ENCODE data around the gene ACOXL.

Gene ACOXL

GRCh38 chr2:111119822-111120252 is 387.5 kb downstream of the ACOXL start:
- DNase-seq: no peak

- peak; percentile 83 to 86 for DNase-seq
Observed at GRCh38 chr2:111120253-111121027, 388.1 kb downstream of the ACOXL start, which contains the start of gene BCL2L11. TSS of gene BCL2L11 (plus strand) at chr2:111120914. CDS start at chr2:111123746, 2,832 bp downstream.

GRCh38 chr2:111121028-111121827 is 388.9 kb downstream of the ACOXL start:
- peak; percentile 29 to 35 for DNase-seq

DNA sequence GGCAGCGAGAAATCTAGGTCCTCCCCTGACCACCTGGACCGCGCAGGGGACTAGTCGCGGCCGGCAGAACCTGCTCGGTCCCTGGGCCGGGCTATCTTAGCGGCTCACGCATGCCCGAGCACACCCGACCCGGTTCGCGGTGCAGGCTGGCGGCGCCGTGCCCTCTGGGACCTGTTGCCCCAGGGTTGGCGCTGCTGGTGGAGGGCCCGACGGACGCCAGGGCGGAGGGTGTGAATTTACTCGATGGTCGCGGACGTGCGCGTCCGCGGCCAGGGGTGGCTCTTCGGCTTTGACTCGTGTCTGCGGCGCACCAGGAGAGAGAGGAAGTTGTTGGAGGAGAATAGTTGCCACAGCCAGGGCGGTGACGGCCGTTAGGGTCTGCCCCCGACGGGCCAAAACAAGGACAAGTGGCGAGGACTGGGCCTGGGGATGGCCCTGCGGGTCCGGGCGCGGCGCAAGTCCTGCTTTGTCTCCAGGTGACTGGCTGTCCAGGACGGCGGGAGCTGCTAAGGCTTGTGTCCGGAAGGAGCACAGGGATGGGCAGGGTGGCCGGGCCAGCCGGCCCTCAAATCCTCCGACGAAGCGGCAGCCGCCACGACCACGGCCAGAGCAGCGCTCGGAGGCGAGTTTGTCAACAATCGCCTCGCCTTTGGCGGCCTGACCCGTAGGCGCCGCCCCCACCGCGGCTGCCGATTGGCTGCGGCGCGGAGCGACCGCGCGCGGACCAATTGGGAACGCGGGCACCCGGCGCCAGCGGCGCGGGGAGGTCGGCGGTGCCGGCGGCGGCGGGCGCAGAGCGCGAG is 389.7 kb downstream of the ACOXL start:
- DNase-seq: peak; percentile 60

DNA sequence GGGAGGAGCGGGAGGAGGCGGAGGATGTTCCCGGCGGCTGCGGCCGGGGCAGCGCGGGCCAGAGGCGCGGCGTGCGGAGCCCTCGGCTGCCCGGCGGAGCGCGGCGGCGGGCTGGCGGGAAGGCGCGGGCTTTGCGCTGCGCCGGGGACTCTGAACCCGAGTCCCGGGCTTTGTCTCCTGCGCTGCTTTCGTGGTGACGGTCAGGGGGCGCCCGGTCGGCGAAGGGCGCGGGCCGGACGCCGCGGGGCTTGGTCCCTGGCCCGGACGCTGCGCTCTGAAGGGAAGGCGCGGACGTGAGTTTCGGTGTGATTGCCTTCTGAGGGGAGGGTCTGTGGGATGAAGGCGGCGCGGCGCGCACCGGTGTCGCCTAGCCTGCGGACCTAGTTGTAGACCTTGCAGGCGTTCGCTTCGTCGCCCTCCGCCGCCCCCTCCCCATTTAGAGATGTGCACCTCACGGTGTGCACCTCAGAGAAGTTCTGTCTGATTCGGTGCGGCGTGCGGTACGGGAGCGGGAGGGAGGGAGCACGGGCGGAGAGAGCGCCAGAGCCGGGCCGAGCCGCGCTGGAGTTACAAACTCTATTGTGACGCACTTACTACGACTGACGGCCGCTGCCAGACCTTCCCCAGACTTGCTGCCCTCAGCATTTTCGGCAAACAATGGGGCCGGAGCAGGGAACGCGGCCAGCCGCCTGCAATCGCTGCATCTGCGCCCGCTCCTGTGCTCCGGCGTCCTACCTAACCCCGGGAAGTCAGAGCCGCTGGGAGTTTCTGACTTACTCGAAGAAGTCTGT is 390.5 kb downstream of the ACOXL start:
- DNase-seq: peak in 1 of 2 experiments; percentile 14

DNA sequence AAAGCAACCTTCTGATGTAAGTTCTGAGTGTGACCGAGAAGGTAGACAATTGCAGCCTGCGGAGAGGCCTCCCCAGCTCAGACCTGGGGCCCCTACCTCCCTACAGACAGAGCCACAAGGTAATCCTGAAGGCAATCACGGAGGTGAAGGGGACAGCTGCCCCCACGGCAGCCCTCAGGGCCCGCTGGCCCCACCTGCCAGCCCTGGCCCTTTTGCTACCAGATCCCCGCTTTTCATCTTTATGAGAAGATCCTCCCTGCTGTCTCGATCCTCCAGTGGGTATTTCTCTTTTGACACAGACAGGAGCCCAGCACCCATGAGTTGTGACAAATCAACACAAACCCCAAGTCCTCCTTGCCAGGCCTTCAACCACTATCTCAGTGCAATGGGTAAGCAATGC is 391.4 kb downstream of the ACOXL start:
- no peak for DNase-seq

DNA sequence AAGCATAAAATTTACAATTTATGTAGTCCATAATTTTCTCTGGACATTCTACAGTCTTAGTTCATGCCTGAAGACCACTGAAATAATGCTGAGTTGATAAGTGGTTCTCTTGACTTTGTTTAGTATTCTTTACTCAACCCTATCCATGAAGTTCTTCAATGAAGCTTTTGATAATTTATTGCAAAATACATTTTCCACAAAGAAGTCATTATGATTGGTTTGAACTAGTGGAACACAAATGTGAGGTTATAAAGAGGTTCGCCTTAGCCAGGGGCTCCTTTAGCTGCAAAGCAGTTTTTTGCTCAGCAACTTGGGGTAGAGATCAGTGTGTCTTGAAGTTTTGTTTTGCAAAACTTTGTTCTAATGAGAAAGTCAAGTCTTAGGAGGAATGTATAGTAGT is 394.2 kb downstream of the ACOXL start:
- no peak for DNase-seq

GRCh38 chr2:111127351-111127750 is 395.0 kb downstream of the ACOXL start:
- no peak for DNase-seq

GRCh38 chr2:111128096-111128495 is 395.7 kb downstream of the ACOXL start:
- DNase-seq: no peak

DNA sequence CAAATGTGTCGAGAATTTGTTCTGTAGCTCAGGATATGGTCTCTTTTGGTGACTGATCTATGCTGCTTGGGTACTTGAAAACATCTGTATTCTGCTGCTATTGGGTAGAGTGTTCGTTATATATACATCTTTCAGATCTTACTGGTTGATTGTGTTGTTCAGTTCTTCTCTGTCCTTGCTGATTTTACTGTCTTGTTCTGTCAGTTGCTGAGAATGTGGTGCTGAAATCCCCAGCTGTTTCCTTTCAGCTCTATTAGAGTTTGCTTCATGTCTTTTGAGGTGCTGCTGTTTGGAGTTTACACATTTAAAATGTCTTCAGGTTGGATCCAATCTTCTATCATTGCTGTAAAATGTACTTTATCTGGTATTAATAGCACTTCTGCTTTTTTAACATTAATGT is 401.2 kb downstream of the ACOXL start:
- no peak for DNase-seq

DNA sequence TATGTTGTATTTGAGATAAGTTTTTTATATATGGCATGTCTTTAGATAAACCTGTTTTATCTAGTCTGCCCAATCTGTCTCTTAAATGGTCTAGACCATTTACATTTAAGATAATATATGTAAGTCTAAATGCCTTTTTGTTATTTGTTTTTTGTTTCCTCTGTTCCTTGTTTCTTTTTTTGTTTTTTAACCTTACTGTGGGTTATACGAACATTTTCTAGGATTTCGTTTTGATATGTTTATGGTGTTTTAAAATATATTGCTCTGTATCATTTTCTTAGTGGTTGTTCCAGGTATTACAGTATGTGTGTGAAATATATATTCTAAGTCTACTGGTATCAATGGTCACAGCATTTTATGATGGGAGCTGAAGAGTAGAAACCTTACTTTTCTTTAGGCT is 401.7 kb downstream of the ACOXL start:
- no peak for DNase-seq

DNA sequence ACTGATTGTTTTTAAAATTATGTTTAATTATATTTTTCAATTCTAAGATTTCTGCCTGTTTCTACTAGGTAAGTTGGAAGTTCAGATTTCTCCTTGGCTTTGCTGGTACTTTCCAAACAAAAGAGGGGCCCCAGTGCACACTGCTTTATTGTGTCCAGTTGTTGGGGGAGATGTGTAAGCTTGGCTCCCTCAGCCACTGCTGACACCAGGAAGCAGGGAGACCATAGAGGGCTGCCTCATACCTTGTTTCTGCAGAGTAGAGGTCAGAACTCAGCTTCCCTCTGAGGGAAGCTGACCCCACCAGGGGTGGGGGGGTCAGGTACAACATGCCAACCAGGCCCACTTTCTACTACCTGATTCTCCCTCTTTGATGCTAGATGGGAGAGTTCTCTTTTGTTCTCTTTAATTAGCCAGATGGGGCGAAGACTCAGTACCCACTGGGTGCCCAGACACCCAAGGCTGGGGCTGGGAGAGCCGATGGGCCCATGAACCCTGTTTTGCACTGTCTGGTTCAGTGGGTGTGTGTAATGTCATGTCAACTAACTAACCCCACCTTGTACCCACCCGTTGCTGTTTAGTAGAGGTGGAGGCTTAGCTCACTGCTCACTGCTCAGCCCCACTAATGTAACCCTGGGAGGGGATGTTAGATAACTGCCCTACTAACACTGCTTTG is 403.0 kb downstream of the ACOXL start:
- DNase-seq: no peak

- no peak for DNase-seq
Observed at GRCh38 chr2:111135910-111136297, 403.5 kb downstream of the ACOXL start.

DNA sequence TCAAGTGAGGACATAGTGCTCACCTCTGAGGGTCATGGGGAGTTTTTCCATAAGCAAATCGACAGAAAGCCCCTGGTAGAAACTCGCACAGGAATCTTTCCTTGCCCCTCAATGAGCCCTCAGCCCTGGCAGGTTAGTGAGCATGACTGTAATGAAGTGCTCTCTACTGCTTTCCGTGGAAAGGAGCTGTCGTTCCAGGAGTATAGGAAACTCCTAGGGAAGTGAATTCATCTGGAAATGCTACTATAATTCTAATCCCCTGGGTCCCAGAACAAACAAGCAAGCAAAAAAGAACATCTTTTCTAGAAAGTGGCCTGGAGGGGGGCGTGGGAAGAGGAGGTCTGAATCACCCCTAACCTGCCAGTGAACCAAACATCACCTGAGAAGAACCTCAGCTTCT is 406.5 kb downstream of the ACOXL start:
- DNase-seq: no peak

DNA sequence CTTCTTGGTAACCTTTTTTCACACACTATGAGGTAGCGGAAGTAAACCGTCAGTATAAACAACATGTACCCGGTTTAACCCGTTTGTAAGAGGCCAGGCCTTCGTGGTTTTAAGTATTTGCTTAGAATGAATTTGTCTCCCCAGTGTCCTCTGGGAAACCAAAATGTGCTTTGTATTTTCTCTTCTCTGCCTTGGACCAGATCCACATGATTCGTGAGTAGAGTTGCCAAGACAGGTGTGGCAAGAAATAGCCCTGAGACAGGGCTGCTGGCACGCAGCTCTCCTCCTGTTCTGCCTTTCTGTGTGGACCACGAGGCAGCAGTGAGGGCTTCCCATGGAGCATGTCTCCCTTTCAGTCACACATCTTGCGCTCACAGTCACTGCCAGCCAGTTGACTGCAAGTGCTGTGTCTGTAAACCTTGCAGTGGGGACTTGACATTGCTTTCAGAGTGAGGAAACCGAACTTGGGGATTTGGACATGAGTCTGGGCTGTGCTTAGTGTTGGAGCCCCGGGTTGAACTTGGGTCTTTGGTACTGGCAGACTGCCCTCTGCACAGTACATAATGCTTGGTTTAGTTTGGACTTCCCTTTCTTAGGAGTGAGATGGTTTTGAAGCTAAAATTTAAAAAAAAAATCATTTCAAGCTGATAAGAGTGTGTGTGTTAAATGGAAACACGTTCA is 407.4 kb downstream of the ACOXL start:
- no peak for DNase-seq

- DNase-seq: no peak
Observed at GRCh38 chr2:111140815-111141214, 408.4 kb downstream of the ACOXL start.

DNA sequence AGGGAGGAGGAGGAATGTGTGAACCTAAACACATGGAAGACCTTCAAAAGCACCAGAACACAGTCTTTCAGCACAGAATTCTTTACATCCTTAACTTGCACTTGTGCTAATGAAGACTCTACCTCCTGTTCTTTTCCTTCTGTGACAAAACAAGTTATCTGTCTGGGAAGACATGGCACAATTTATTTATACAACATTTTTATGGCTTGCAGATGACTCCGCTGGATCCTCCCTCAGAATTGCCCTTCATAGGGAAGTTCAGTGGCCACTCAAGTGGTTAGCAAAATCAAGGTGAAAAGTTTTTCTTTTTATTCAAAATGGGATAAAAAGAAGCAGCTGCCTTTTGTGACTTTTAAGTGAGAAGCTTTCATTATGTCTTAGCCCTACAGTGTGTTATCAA is 409.7 kb downstream of the ACOXL start:
- no peak for DNase-seq

- no peak for DNase-seq
Observed at GRCh38 chr2:111143107-111143842, 410.9 kb downstream of the ACOXL start.

DNA sequence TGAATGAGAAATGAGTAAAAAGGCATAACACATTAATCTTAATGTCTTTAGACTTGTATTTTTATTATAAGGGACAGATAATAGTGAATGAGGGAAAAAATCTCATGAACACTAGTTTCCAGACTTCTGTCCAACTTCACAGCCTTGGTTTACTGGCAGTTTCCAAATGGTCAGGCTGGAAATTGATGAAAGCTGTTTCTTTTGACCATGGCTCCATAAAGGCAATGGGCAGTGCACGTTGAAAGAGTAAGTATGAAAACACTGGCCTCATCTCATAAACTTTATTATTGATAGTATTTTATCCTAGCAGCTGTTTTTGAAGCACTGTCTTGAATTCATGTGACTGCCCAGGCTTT is 411.4 kb downstream of the ACOXL start:
- DNase-seq: no peak

GRCh38 chr2:111145103-111145760 is 412.9 kb downstream of the ACOXL start:
- DNase-seq: no peak

Measured in activated CD4-positive, alpha-beta T cell treated with anti-CD3 and anti-CD28 coated beads, Interleukin-2, amount 50 U/mL, for 4 hours (primary cell).